GM12875 (cell line): Measurements from ENCODE around the gene RNF149.
A peak's percentile ranks its signal among the peaks of the same experiment; 100 is the strongest.

Experiments
- H3K4me3 ChIP-seq: one replicate; pipeline ENCODE4 v1.5.1; 2011; ENCODE audit warnings: low read depth, low read length, control low read depth
- CTCF ChIP-seq: IDR thresholded peaks from 2 replicates; pipeline ENCODE4 v1.5.1; 2011; ENCODE audit warnings: low read depth, mild to moderate bottlenecking, control low read depth, inconsistent platforms, low read length, moderate library complexity, borderline replicate concordance; ENCODE audit not compliant: insufficient read depth

RNF149 gene

GRCh38 chr2:101310090-101310833, 1.8 kb upstream of the RNF149 start:
- no peak for TF ChIP-seq CTCF
- H3K4me3 ChIP-seq = no peak overlapping the region

- no peak for TF ChIP-seq CTCF
- peak overlapping the region; percentile 64 for H3K4me3 ChIP-seq
Observed at GRCh38 chr2:101307950-101308431, 510 bp downstream of the RNF149 start.

GRCh38 chr2:101307503-101307902, 998 bp downstream of the RNF149 start:
- no peak for TF ChIP-seq CTCF

GRCh38 chr2:101306410-101306809, 2.1 kb downstream of the RNF149 start:
- peak overlapping the region; percentile 43 for H3K4me3 ChIP-seq
- TF ChIP-seq CTCF = no peak

More at GRCh38 chr2:101307503-101307902, 998 bp downstream of the RNF149 start:
- peak overlapping the region; percentile 64 for H3K4me3 ChIP-seq

GRCh38 chr2:101305492-101306078, 2.9 kb downstream of the RNF149 start:
- H3K4me3 ChIP-seq = no peak overlapping the region

GRCh38 chr2:101305035-101305434, 3.5 kb downstream of the RNF149 start:
- no peak for TF ChIP-seq CTCF
- no peak overlapping the region for H3K4me3 ChIP-seq

More at GRCh38 chr2:101305492-101306078, 2.9 kb downstream of the RNF149 start:
- TF ChIP-seq CTCF = no peak

GRCh38 chr2:101303688-101304087, 4.8 kb downstream of the RNF149 start:
- no peak for TF ChIP-seq CTCF
- no peak overlapping the region for H3K4me3 ChIP-seq
